SK-N-SH treated with all-trans-retinoic acid at 6 μM for 48 hours (cell line): Measurements from ENCODE around the gene GSG1.

Experiments used
- ARNTL ChIP-seq: fragments of 450-650 bp; formaldehyde crosslinking; IDR thresholded peaks from 2 replicates; pipeline ENCODE4 v1.5.0; 2020; ENCODE audit warnings: low read depth, mild to moderate bottlenecking, moderate library complexity, borderline replicate concordance
- BACH2 ChIP-seq: fragments of 250-450 bp; sonication (Bioruptor Pico); IDR thresholded peaks from 2 replicates; pipeline ENCODE4 v1.9.0; 2021; ENCODE audit warnings: mild to moderate bottlenecking, borderline replicate concordance
- ISL1 ChIP-seq: fragments of 250-450 bp; sonication (Bioruptor Pico); IDR thresholded peaks from 2 replicates; pipeline ENCODE4 v2.1.2; 2022; ENCODE audit warnings: mild to moderate bottlenecking, moderate library complexity
- POU6F1 ChIP-seq: fragments of 250-450 bp; sonication (Bioruptor Pico); IDR thresholded peaks from 2 replicates; pipeline ENCODE4 v1.8.0; 2021; ENCODE audit warnings: low read depth, mild to moderate bottlenecking, moderate library complexity, borderline replicate concordance
- RARB ChIP-seq: fragments of 250-450 bp; sonication (Bioruptor Pico); IDR thresholded peaks from 2 replicates; pipeline ENCODE4 v1.8.0; 2021; ENCODE audit warnings: mild to moderate bottlenecking, moderate library complexity
- TOX ChIP-seq: fragments of 250-450 bp; sonication (Bioruptor Pico); IDR thresholded peaks from 2 replicates; pipeline ENCODE4 v1.8.0; 2021; ENCODE audit warnings: mild to moderate bottlenecking, moderate library complexity, borderline replicate concordance
- ZFP3 ChIP-seq: fragments of 250-450 bp; sonication (Bioruptor Pico); IDR thresholded peaks from 2 replicates; pipeline ENCODE4 v1.5.0; 2020; ENCODE audit warnings: mild to moderate bottlenecking, moderate library complexity
- ZFP30 ChIP-seq: fragments of 450-650 bp; formaldehyde crosslinking; IDR thresholded peaks from 2 replicates; pipeline ENCODE4 v1.5.0; 2022; ENCODE audit warnings: mild to moderate bottlenecking, moderate library complexity

- TF ChIP-seq ZFP3 (no peak), BACH2 (CRISPR knock-in tag) (no peak), ZFP30 (CRISPR knock-in tag) (no peak), RARB (CRISPR knock-in tag) (no peak), POU6F1 (CRISPR knock-in tag) (no peak), TOX (no peak), ARNTL (CRISPR knock-in tag) (no peak), ISL1 (CRISPR knock-in tag) (no peak)
These were observed 44.4 kb upstream of the GSG1 start for GRCh38 chr12:13147688-13148484.
